ENCODE results near the gene SESN1. TPM values are rescaled to one million over a fixed set of nuclear protein-coding genes. Genes with fewer than 3 reads are reported as not detected.

SESN1 gene
- total and polyA plus RNA-seq, 5 donors from 2014 or later, result 15.8 to 59.6 (median 50.0) TPM

GRCh38 chr6:109027964-109028363 is 66.7 kb downstream of the SESN1 start:
- Histone ChIP-seq H3K36me3 (ENCODE audit: control insufficient read depth, insufficient read depth, low read length) (no peaks in the 10 kb centered on the region), H3K4me3 (ENCODE audit: low read depth, low read length) (no peak overlapping the region), H3K27me3 (ENCODE audit: control insufficient read depth, insufficient read depth, low read length) (no peaks in the 10 kb centered on the region), H3K27ac (ENCODE audit: insufficient read depth, low read length, poor library complexity, severe bottlenecking) (no peak overlapping the region), H3K4me1 (ENCODE audit: control insufficient read depth, insufficient read depth, low read length, poor library complexity, severe bottlenecking) (peaks cover 3% of the 10 kb centered on the region), H3K9me3 (ENCODE audit: control insufficient read depth in 2 of 2, low read length in 2 of 2) (no peaks in the 10 kb centered on the region)
- Mint-ChIP-seq H3K27ac (no peak overlapping the region), H3K36me3 (peaks cover 5% of the 10 kb centered on the region), H3K9me3 (no peaks in the 10 kb centered on the region), H3K27me3 (peaks cover 4% of the 10 kb centered on the region), H3K4me3 (no peak overlapping the region), H3K4me1 (peaks cover 21 to 41% (median 29%) of the 10 kb centered on the region in 4 donors)
- no peak for DNase-seq
- ATAC-seq (ENCODE audit: low read depth in 2 of 2), result no peak

GRCh38 chr6:109025639-109026038 is 69.0 kb downstream of the SESN1 start:
- no peak for ATAC-seq (ENCODE audit: low read depth in 2 of 2)
- H3K4me3 ChIP-seq (ENCODE audit: low read depth, low read length), result no peak overlapping the region
- H3K27me3 Mint-ChIP-seq, result no peaks in the 10 kb centered on the region

GRCh38 chr6:109024784-109025183 is 69.9 kb downstream of the SESN1 start:
- Histone ChIP-seq H3K27ac (ENCODE audit: insufficient read depth, low read length, poor library complexity, severe bottlenecking) (no peak overlapping the region), H3K4me1 (ENCODE audit: control insufficient read depth, insufficient read depth, low read length, poor library complexity, severe bottlenecking) (peaks cover 16% of the 10 kb centered on the region), H3K4me3 (ENCODE audit: low read depth, low read length) (no peak overlapping the region), H3K36me3 (ENCODE audit: control insufficient read depth, insufficient read depth, low read length) (no peaks in the 10 kb centered on the region), H3K27me3 (ENCODE audit: control insufficient read depth, insufficient read depth, low read length) (no peaks in the 10 kb centered on the region), H3K9me3 (ENCODE audit: control insufficient read depth in 2 of 2, low read length in 2 of 2) (no peaks in the 10 kb centered on the region)
- Mint-ChIP-seq H3K4me1 (peaks cover 24 to 55% (median 32%) of the 10 kb centered on the region in 4 donors), H3K36me3 (peaks cover 5% of the 10 kb centered on the region), H3K27me3 (no peaks in the 10 kb centered on the region), H3K27ac (peak overlapping the region in 2 of 3 donors; percentile 11 to 27), H3K9me3 (peaks cover 0 to 1% (median 0%) of the 10 kb centered on the region in 7 donors), H3K4me3 (no peak overlapping the region)
- DNase-seq, result no peak
- no peak for ATAC-seq (ENCODE audit: low read depth in 2 of 2)

More at GRCh38 chr6:109025639-109026038, 69.0 kb downstream of the SESN1 start:
- Histone ChIP-seq H3K27me3 (ENCODE audit: control insufficient read depth, insufficient read depth, low read length) (no peaks in the 10 kb centered on the region), H3K36me3 (ENCODE audit: control insufficient read depth, insufficient read depth, low read length) (no peaks in the 10 kb centered on the region), H3K27ac (ENCODE audit: insufficient read depth, low read length, poor library complexity, severe bottlenecking) (peak overlapping the region; percentile 2), H3K9me3 (ENCODE audit: control insufficient read depth in 2 of 2, low read length in 2 of 2) (no peaks in the 10 kb centered on the region), H3K4me1 (ENCODE audit: control insufficient read depth, insufficient read depth, low read length, poor library complexity, severe bottlenecking) (peaks cover 7% of the 10 kb centered on the region)
- H3K36me3 Mint-ChIP-seq, result peaks cover 5% of the 10 kb centered on the region
- H3K4me3 Mint-ChIP-seq, result no peak overlapping the region
- peaks cover 0 to 1% (median 0%) of the 10 kb centered on the region in 7 donors for H3K9me3 Mint-ChIP-seq
- H3K27ac Mint-ChIP-seq, result peak overlapping the region; percentile 11 to 54 (median 29)
- DNase-seq, result no peak
- peaks cover 18 to 47% (median 28%) of the 10 kb centered on the region in 4 donors for H3K4me1 Mint-ChIP-seq

- ATAC-seq (ENCODE audit: low read depth in 2 of 2), result no peak
- Histone ChIP-seq H3K27me3 (ENCODE audit: control insufficient read depth, insufficient read depth, low read length) (no peaks in the 10 kb centered on the region), H3K36me3 (ENCODE audit: control insufficient read depth, insufficient read depth, low read length) (no peaks in the 10 kb centered on the region), H3K4me3 (ENCODE audit: low read depth, low read length) (no peak overlapping the region), H3K9me3 (ENCODE audit: control insufficient read depth in 2 of 2, low read length in 2 of 2) (no peaks in the 10 kb centered on the region), H3K4me1 (ENCODE audit: control insufficient read depth, insufficient read depth, low read length, poor library complexity, severe bottlenecking) (peaks cover 20% of the 10 kb centered on the region), H3K27ac (ENCODE audit: insufficient read depth, low read length, poor library complexity, severe bottlenecking) (no peak overlapping the region)
- Mint-ChIP-seq H3K36me3 (peaks cover 5% of the 10 kb centered on the region), H3K27me3 (no peaks in the 10 kb centered on the region), H3K4me3 (no peak overlapping the region), H3K9me3 (peaks cover 0 to 1% (median 0%) of the 10 kb centered on the region in 7 donors), H3K4me1 (peaks cover 27 to 57% (median 32%) of the 10 kb centered on the region in 4 donors), H3K27ac (peak overlapping the region in 2 of 3 donors; percentile 11 to 83)
- DNase-seq, result no peak
Measured at GRCh38 chr6:109024368-109024767, 70.3 kb downstream of the SESN1 start.

GRCh38 chr6:109023356-109023925 is 71.2 kb downstream of the SESN1 start:
- no peaks in the 10 kb centered on the region for H3K27me3 ChIP-seq (ENCODE audit: control insufficient read depth, insufficient read depth, low read length)
- H3K36me3 Mint-ChIP-seq, result peaks cover 2% of the 10 kb centered on the region
- no peak for DNase-seq
- H3K27ac Mint-ChIP-seq, result peak overlapping the region in 2 of 3 donors; percentile 45 to 81
- H3K4me3 ChIP-seq (ENCODE audit: low read depth, low read length), result no peak overlapping the region
- no peaks in the 10 kb centered on the region for H3K27me3 Mint-ChIP-seq
- H3K4me1 Mint-ChIP-seq, result peaks cover 29 to 60% (median 33%) of the 10 kb centered on the region in 4 donors
- H3K4me1 ChIP-seq (ENCODE audit: control insufficient read depth, insufficient read depth, low read length, poor library complexity, severe bottlenecking), result peaks cover 27% of the 10 kb centered on the region
- no peaks in the 10 kb centered on the region for H3K36me3 ChIP-seq (ENCODE audit: control insufficient read depth, insufficient read depth, low read length)
- no peaks in the 10 kb centered on the region for H3K9me3 ChIP-seq (ENCODE audit: control insufficient read depth in 2 of 2, low read length in 2 of 2)
- H3K4me3 Mint-ChIP-seq, result no peak overlapping the region
- no peak overlapping the region for H3K27ac ChIP-seq (ENCODE audit: insufficient read depth, low read length, poor library complexity, severe bottlenecking)
- no peak for ATAC-seq (ENCODE audit: low read depth in 2 of 2)
- H3K9me3 Mint-ChIP-seq, result peaks cover 0 to 1% (median 0%) of the 10 kb centered on the region in 7 donors

GRCh38 chr6:109021870-109022269 is 72.8 kb downstream of the SESN1 start:
- no peaks in the 10 kb centered on the region for H3K36me3 ChIP-seq (ENCODE audit: control insufficient read depth, insufficient read depth, low read length)

GRCh38 chr6:109019911-109020310 is 74.7 kb downstream of the SESN1 start:
- H3K27me3 ChIP-seq (ENCODE audit: control insufficient read depth, insufficient read depth, low read length), result no peaks in the 10 kb centered on the region
- DNase-seq, result peak in 1 of 3 donors; percentile 49
- H3K36me3 ChIP-seq (ENCODE audit: control insufficient read depth, insufficient read depth, low read length), result no peaks in the 10 kb centered on the region
- peak; percentile 25 to 55 for ATAC-seq (ENCODE audit: low read depth in 2 of 2)
- Mint-ChIP-seq H3K36me3 (no peaks in the 10 kb centered on the region), H3K27me3 (no peaks in the 10 kb centered on the region), H3K4me3 (peak overlapping the region in 1 of 4 donors; percentile 41), H3K9me3 (peaks cover 0 to 1% (median 0%) of the 10 kb centered on the region in 7 donors), H3K27ac (peak overlapping the region; percentile 38 to 78 (median 67)), H3K4me1 (peaks cover 26 to 60% (median 30%) of the 10 kb centered on the region in 4 donors)
- no peaks in the 10 kb centered on the region for H3K9me3 ChIP-seq (ENCODE audit: control insufficient read depth in 2 of 2, low read length in 2 of 2)
- H3K4me3 ChIP-seq (ENCODE audit: low read depth, low read length), result peak overlapping the region; percentile 39
- H3K4me1 ChIP-seq (ENCODE audit: control insufficient read depth, insufficient read depth, low read length, poor library complexity, severe bottlenecking), result peaks cover 27% of the 10 kb centered on the region
- H3K27ac ChIP-seq (ENCODE audit: insufficient read depth, low read length, poor library complexity, severe bottlenecking), result peak overlapping the region; percentile 50

More at GRCh38 chr6:109021870-109022269, 72.8 kb downstream of the SESN1 start:
- no peaks in the 10 kb centered on the region for H3K9me3 ChIP-seq (ENCODE audit: control insufficient read depth in 2 of 2, low read length in 2 of 2)
- Mint-ChIP-seq H3K4me3 (no peak overlapping the region), H3K27me3 (no peaks in the 10 kb centered on the region), H3K9me3 (peaks cover 0 to 1% (median 0%) of the 10 kb centered on the region in 7 donors), H3K27ac (peak overlapping the region in 1 of 3 donors; percentile 16), H3K4me1 (peaks cover 23 to 60% (median 32%) of the 10 kb centered on the region in 4 donors), H3K36me3 (no peaks in the 10 kb centered on the region)
- no peak overlapping the region for H3K27ac ChIP-seq (ENCODE audit: insufficient read depth, low read length, poor library complexity, severe bottlenecking)
- H3K27me3 ChIP-seq (ENCODE audit: control insufficient read depth, insufficient read depth, low read length), result no peaks in the 10 kb centered on the region
- DNase-seq, result no peak
- H3K4me3 ChIP-seq (ENCODE audit: low read depth, low read length), result no peak overlapping the region
- ATAC-seq (ENCODE audit: low read depth in 2 of 2), result no peak
- H3K4me1 ChIP-seq (ENCODE audit: control insufficient read depth, insufficient read depth, low read length, poor library complexity, severe bottlenecking), result peaks cover 27% of the 10 kb centered on the region

GRCh38 chr6:109015176-109015575 is 79.5 kb downstream of the SESN1 start:
- Mint-ChIP-seq H3K9me3 (no peaks in the 10 kb centered on the region), H3K36me3 (peaks cover 4% of the 10 kb centered on the region), H3K27me3 (peaks cover 4% of the 10 kb centered on the region), H3K27ac (peak overlapping the region; percentile 53 to 91 (median 78)), H3K4me3 (peak overlapping the region in 1 of 4 donors; percentile 55), H3K4me1 (peaks cover 25 to 64% (median 42%) of the 10 kb centered on the region in 4 donors)
- peak overlapping the region; percentile 21 for H3K4me3 ChIP-seq (ENCODE audit: low read depth, low read length)
- no peaks in the 10 kb centered on the region for H3K36me3 ChIP-seq (ENCODE audit: control insufficient read depth, insufficient read depth, low read length)
- peak overlapping the region; percentile 62 for H3K27ac ChIP-seq (ENCODE audit: insufficient read depth, low read length, poor library complexity, severe bottlenecking)
- no peaks in the 10 kb centered on the region for H3K27me3 ChIP-seq (ENCODE audit: control insufficient read depth, insufficient read depth, low read length)
- no peaks in the 10 kb centered on the region for H3K9me3 ChIP-seq (ENCODE audit: control insufficient read depth in 2 of 2, low read length in 2 of 2)
- ATAC-seq (ENCODE audit: low read depth in 2 of 2) (no peak), DNase-seq (no peak)
- H3K4me1 ChIP-seq (ENCODE audit: control insufficient read depth, insufficient read depth, low read length, poor library complexity, severe bottlenecking), result peaks cover 27% of the 10 kb centered on the region

Measured in CD4-positive, CD25-positive, alpha-beta regulatory T cell (primary cell).